ENCODE results near the gene PLD5. TPM values are rescaled to one million over a fixed set of nuclear protein-coding genes. Genes with fewer than 3 reads are reported as not detected.

The PLD5 gene
- total RNA-seq, 1 experiment from 2014 or later, result not detected

- ATAC-seq, result no peak
- H3K27ac ChIP-seq (ENCODE audit: low read length), result no peak overlapping the region
Measured at GRCh38 chr1:242525769-242526168, 1.3 kb upstream of the PLD5 start.

GRCh38 chr1:242525360-242525722 lies 844 bp upstream of the PLD5 start:
- H3K36me3 ChIP-seq (ENCODE audit: control insufficient read depth, insufficient read depth, low read length), result no peaks in the 10 kb centered on the region; the same call in 1 of the 2 replicates
- DNase-seq (ENCODE audit: low read depth, low spot score), result no peak
- POLR2A ChIA-PET, result no interaction called here
- H3K4me1 ChIP-seq (ENCODE audit: control insufficient read depth, insufficient read depth, low read length), result peaks cover 6% of the 10 kb centered on the region; the same call in 1 of the 2 replicates
- peaks cover 17% of the 10 kb centered on the region for H3K27me3 ChIP-seq (ENCODE audit: control insufficient read depth, insufficient read depth, low read length)
- no peak for ATAC-seq
- no TSS peak for BruUV-seq (replicated peaks)
- in situ Hi-C loops (cut with HindIII; ENCODE audit: low pct_unique_long_range_greater_than_20kb, low sequenced_read_pairs), result no loop called here
- CTCF ChIA-PET, result no interaction called here
- H3K27ac ChIP-seq (ENCODE audit: low read length), result no peak overlapping the region
- intact Hi-C loops (cut with micrococcal nuclease; ENCODE audit: unreplicated experiment), result no loop called here
- no peaks in the 10 kb centered on the region for H3K9me3 ChIP-seq (ENCODE audit: control insufficient read depth, insufficient read depth, low read depth, low read length)
- no peak overlapping the region; a peak in 1 of 4 replicates for H3K4me3 ChIP-seq (ENCODE audit: low read depth in 2 of 2, low read length in 2 of 2)
- TF ChIP-seq SIN3A (IDR thresholded peaks at IDR 0.05; ENCODE audit: borderline replicate concordance, insufficient read depth, low read depth, low read length), result no peak
- no peak for TF ChIP-seq CTCF (IDR thresholded peaks at IDR 0.05)
- no peak for TF ChIP-seq TCF7L2 (IDR thresholded peaks at IDR 0.05; ENCODE audit: low read depth, low read length)
- no peak for TF ChIP-seq REST (IDR thresholded peaks at IDR 0.05; ENCODE audit: insufficient read depth in 1 of 2, low read depth in 2 of 2, low read length in 1 of 2)
- TF ChIP-seq POLR2AphosphoS5 (IDR thresholded peaks at IDR 0.05; ENCODE audit: low read depth, low read length), result no peak

More at GRCh38 chr1:242525769-242526168, 1.3 kb upstream of the PLD5 start:
- Histone ChIP-seq H3K27me3 (ENCODE audit: control insufficient read depth, insufficient read depth, low read length) (peaks cover 17% of the 10 kb centered on the region), H3K4me3 (ENCODE audit: low read depth in 2 of 2, low read length in 2 of 2) (no peak overlapping the region), H3K4me1 (ENCODE audit: control insufficient read depth, insufficient read depth, low read length) (peaks cover 6% of the 10 kb centered on the region; the same call in 1 of the 2 replicates), H3K36me3 (ENCODE audit: control insufficient read depth, insufficient read depth, low read length) (no peaks in the 10 kb centered on the region; the same call in 1 of the 2 replicates), H3K9me3 (ENCODE audit: control insufficient read depth, insufficient read depth, low read depth, low read length) (no peaks in the 10 kb centered on the region)
- ChIA-PET CTCF (no interaction called here), POLR2A (no interaction called here)
- intact Hi-C loops (cut with micrococcal nuclease; ENCODE audit: unreplicated experiment), result no loop called here
- no TSS peak for BruUV-seq (replicated peaks)
- DNase-seq (ENCODE audit: low read depth, low spot score), result no peak
- TF ChIP-seq CTCF (IDR thresholded peaks at IDR 0.05), result no peak
- in situ Hi-C loops (cut with HindIII; ENCODE audit: low pct_unique_long_range_greater_than_20kb, low sequenced_read_pairs), result no loop called here

All from Panc1 (cell line).